ENCODE results near the gene CRACR2B.

DNA sequence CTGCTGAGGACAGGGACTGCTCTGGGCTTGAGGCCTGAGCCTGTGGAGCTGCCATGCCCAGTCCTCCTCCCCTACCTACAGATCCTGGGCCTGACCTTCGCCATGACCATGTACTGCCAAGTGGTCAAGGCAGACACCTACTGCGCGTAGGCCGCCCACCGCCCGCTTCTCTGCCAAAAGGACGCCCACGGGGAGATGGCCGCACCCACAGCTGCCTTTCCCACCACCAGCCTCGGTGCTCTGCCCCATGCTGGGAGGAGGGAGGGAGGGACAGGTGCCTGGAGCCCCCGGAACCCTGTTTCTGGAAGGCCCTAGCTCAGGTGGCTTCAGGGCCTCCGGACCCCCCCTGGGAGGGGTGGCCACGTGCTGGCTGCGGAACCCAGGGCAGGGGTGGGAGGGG, 38.8 kb downstream of the CRACR2B start:
- TF ChIP-seq, protein P1, sequence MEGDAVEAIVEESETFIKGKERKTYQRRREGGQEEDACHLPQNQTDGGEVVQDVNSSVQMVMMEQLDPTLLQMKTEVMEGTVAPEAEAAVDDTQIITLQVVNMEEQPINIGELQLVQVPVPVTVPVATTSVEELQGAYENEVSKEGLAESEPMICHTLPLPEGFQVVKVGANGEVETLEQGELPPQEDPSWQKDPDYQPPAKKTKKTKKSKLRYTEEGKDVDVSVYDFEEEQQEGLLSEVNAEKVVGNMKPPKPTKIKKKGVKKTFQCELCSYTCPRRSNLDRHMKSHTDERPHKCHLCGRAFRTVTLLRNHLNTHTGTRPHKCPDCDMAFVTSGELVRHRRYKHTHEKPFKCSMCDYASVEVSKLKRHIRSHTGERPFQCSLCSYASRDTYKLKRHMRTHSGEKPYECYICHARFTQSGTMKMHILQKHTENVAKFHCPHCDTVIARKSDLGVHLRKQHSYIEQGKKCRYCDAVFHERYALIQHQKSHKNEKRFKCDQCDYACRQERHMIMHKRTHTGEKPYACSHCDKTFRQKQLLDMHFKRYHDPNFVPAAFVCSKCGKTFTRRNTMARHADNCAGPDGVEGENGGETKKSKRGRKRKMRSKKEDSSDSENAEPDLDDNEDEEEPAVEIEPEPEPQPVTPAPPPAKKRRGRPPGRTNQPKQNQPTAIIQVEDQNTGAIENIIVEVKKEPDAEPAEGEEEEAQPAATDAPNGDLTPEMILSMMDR (IDR thresholded peaks at IDR 0.05), result no peak
- no peak for TF ChIP-seq POLR2A (IDR thresholded peaks at IDR 0.05)

All from prostate gland (tissue), 2 donors.